Smooth muscle cell (in vitro differentiated cells): ENCODE results near the gene SLC44A3. TPM values are rescaled to one million over a fixed set of nuclear protein-coding genes. Genes with fewer than 3 reads are reported as not detected.
A peak's percentile ranks its signal among the peaks of the same experiment; 100 is the strongest.

ENCODE experiments used
- DNase-seq: peaks from one replicate; lab custom pipeline; 2025; ENCODE audit not compliant: unreplicated experiment; lab: John Stamatoyannopoulos, UW
- H2AFZ ChIP-seq: fragments of 200-600 bp; sonication (generic); 2 replicates; pipeline ENCODE4 v1.6.0; 2016; ENCODE audit warnings: antibody characterized with exemption, low read depth, mild to moderate bottlenecking
- H3F3A ChIP-seq: fragments of 200-600 bp; sonication (generic); 2 replicates; pipeline ENCODE4 v1.6.0; 2017; ENCODE audit warnings: antibody characterized with exemption, low read depth
- H3K27ac ChIP-seq: fragments of 200-600 bp; sonication (generic); 2 replicates; pipeline ENCODE4 v1.5.1; 2016; ENCODE audit warnings: low read depth, mild to moderate bottlenecking
- H3K27me3 ChIP-seq: fragments of 200-600 bp; sonication (generic); 2 replicates; pipeline ENCODE4 v1.6.1; 2016; ENCODE audit warnings: low read depth, mild to moderate bottlenecking
- H3K36me3 ChIP-seq: fragments of 200-600 bp; sonication (generic); 2 replicates; pipeline ENCODE4 v1.5.1; 2016; ENCODE audit warnings: low read depth
- H3K4me1 ChIP-seq: fragments of 200-600 bp; sonication (generic); 2 replicates; pipeline ENCODE4 v1.5.1; 2016; ENCODE audit warnings: low read depth
- H3K4me2 ChIP-seq: fragments of 200-600 bp; sonication (generic); 2 replicates; pipeline ENCODE4 v1.6.0; 2016; ENCODE audit warnings: mild to moderate bottlenecking
- H3K4me3 ChIP-seq: fragments of 200-600 bp; sonication (generic); 2 replicates; pipeline ENCODE4 v1.5.1; 2016; ENCODE audit warnings: mild to moderate bottlenecking
- H3K79me2 ChIP-seq: fragments of 200-600 bp; sonication (generic); 2 replicates; pipeline ENCODE4 v1.6.0; 2016; ENCODE audit warnings: low read depth, mild to moderate bottlenecking
- H3K9ac ChIP-seq: fragments of 200-600 bp; sonication (generic); 2 replicates; pipeline ENCODE4 v1.6.0; 2016; ENCODE audit warnings: low read depth
- H3K9me3 ChIP-seq: fragments of 200-600 bp; sonication (generic); replicated peaks from 2 replicates; pipeline ENCODE4 v1.5.1; 2016; ENCODE audit warnings: low read depth
- H4K20me1 ChIP-seq: fragments of 200-600 bp; sonication (generic); 2 replicates; pipeline ENCODE4 v1.6.0; 2016; ENCODE audit warnings: low read depth
- WGBS: methylation state at CpG from one replicate; pipeline ENCODE4 v1.1.7; 2016; ENCODE audit warnings: low lambda C conversion rate; 5-methylcytosine and 5-hydroxymethylcytosine counted together
- polyA plus RNA-seq: library from polyadenylated mRNA; unstranded; fragments of >200 nt; fragmentation: Nextera tagmentation; extraction: Ambion mirVana; gene quantifications from 2 replicates; pipeline ENCODE4 v1.2.1, GENCODE V29; 2016
- total RNA-seq: library from RNA; depleted of rRNA; stranded (reverse); fragments of >200 nt; gene quantifications from 2 replicates; pipeline ENCODE4 v1.2.3, GENCODE V29; 2014
- TF ChIP-seq, protein P1 (sequence below): fragments of 200-600 bp; sonication (generic); IDR thresholded peaks from 2 replicates; pipeline ENCODE4 v1.5.1; 2017; ENCODE audit warnings: borderline replicate concordance, mild to moderate bottlenecking, antibody characterized with exemption; ENCODE audit not compliant: insufficient read depth, poor library complexity, severe bottlenecking

The SLC44A3 gene
- total and polyA plus RNA-seq, 2 experiments from 2014 or later, result 3.2 to 10.0 TPM

- peaks cover 56% of the 10 kb centered on the region for H4K20me1 ChIP-seq
Observed at GRCh38 chr1:94925561-94926125, 105.5 kb downstream of the SLC44A3 start.

DNA sequence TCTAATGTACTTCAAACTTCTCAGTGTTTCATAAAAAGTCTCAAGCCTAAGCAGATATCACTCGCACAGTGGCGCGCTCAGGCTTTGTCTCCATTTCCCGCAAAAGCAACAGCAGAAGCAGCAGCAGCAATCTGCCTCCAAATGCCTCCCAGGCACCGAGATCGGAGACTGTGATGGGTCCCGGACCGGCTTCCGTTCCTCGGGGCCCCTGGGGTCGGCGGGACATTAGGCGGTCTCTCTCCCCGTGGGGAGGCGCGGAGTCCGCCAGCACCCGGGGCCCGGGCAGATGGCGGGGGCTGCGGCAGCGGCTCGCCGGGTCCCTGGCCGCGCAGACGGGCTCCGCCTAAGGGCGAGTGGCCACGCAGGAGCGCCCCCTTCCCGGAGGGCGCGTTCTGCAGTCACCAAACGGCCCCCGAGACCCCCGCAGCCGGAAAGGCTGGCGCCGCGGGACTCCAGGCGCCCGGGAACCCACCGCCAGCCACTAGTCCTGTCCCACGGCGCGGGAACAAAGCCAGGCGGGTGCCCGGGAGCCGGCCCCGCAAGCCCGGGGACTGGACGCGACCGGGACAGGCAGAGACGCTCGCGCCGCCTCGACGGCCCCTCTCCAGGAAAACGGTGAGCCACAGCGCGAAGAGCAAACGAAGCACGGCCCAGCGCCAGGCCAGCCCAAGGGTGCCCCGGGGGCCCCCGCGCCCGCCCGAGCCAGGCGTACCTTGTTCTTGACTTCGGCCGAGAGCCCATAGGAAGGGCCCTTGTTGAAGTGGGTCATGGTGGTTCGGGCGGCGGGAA is 106.2 kb downstream of the SLC44A3 start:
- H2AFZ ChIP-seq, result no peak overlapping the region
- H4K20me1 ChIP-seq, result peaks cover 49% of the 10 kb centered on the region
- peak overlapping the region; percentile 93 for H3K4me3 ChIP-seq
- peak overlapping the region; percentile 96 for H3K27ac ChIP-seq
- H3K9me3 ChIP-seq, result no peaks in the 10 kb centered on the region
- peak overlapping the region; percentile 98 for H3K9ac ChIP-seq
- peak overlapping the region; percentile 88 for H3K4me2 ChIP-seq
- WGBS, result under 1% methylated on average over 67 of the region's 78 CpGs
- H3K36me3 ChIP-seq, result no peaks in the 10 kb centered on the region
- no peaks in the 10 kb centered on the region for H3K27me3 ChIP-seq
- H3F3A ChIP-seq, result peaks cover 12% of the 10 kb centered on the region
- TF ChIP-seq, protein P1, sequence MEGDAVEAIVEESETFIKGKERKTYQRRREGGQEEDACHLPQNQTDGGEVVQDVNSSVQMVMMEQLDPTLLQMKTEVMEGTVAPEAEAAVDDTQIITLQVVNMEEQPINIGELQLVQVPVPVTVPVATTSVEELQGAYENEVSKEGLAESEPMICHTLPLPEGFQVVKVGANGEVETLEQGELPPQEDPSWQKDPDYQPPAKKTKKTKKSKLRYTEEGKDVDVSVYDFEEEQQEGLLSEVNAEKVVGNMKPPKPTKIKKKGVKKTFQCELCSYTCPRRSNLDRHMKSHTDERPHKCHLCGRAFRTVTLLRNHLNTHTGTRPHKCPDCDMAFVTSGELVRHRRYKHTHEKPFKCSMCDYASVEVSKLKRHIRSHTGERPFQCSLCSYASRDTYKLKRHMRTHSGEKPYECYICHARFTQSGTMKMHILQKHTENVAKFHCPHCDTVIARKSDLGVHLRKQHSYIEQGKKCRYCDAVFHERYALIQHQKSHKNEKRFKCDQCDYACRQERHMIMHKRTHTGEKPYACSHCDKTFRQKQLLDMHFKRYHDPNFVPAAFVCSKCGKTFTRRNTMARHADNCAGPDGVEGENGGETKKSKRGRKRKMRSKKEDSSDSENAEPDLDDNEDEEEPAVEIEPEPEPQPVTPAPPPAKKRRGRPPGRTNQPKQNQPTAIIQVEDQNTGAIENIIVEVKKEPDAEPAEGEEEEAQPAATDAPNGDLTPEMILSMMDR, result peak; percentile 43
- DNase-seq, result peak; percentile 69
- peaks cover 85% of the 10 kb centered on the region for H3K79me2 ChIP-seq
- peaks cover 65% of the 10 kb centered on the region for H3K4me1 ChIP-seq

More at GRCh38 chr1:94925561-94926125, 105.5 kb downstream of the SLC44A3 start:
- peak; percentile 10 for DNase-seq
- Histone ChIP-seq H3K4me3 (peak overlapping the region; percentile 93), H3K4me2 (peak overlapping the region; percentile 88), H3K27ac (peak overlapping the region; percentile 96), H3K9me3 (no peaks in the 10 kb centered on the region), H3K36me3 (no peaks in the 10 kb centered on the region), H3F3A (peaks cover 12% of the 10 kb centered on the region), H3K4me1 (peaks cover 69% of the 10 kb centered on the region), H3K9ac (peak overlapping the region; percentile 98), H3K27me3 (no peaks in the 10 kb centered on the region), H2AFZ (no peak overlapping the region), H3K79me2 (peaks cover 88% of the 10 kb centered on the region)
- TF ChIP-seq, protein P1, result no peak
- WGBS, result 2% methylated on average over 23 of the region's 23 CpGs

GRCh38 chr1:94926915-94927404 is 106.8 kb downstream of the SLC44A3 start, which contains the start of gene CNN3:
CNN3 (minus strand) TSS chr1:94927110; CDS start chr1:94926894, 216 bp downstream.
- TF ChIP-seq, protein P1, result no peak
- Histone ChIP-seq H3K4me1 (peaks cover 59% of the 10 kb centered on the region), H3F3A (peaks cover 12% of the 10 kb centered on the region), H3K9ac (peak within 1 kb of the TSS; percentile 98), H3K27ac (peak within 1 kb of the TSS; percentile 96), H3K27me3 (no peaks in the 10 kb centered on the region), H3K4me2 (peak within 1 kb of the TSS; percentile 88), H3K9me3 (no peaks in the 10 kb centered on the region), H3K4me3 (peak within 1 kb of the TSS; percentile 93), H2AFZ (peak within 1 kb of the TSS; percentile 4), H3K36me3 (no peaks in the 10 kb centered on the region), H3K79me2 (peaks cover 79% of the 10 kb centered on the region), H4K20me1 (peaks cover 43% of the 10 kb centered on the region)
- peak; percentile 81 for DNase-seq
- WGBS, result 1% methylated on average over 43 of the region's 57 CpGs
